ENCODE results near the gene CD34.
"Not testable (repeated sequence)": the region's sequence is repeated elsewhere in the genome, so short reads cannot be mapped to it uniquely, and the experiment has no call there.

CD34 gene

GRCh38 chr1:207894704-207895103 lies 16.2 kb downstream of the CD34 start:
- no peak for DNase-seq

GRCh38 chr1:207893737-207894582 lies 17.0 kb downstream of the CD34 start:
- DNase-seq = no peak

- no peak for DNase-seq
Observed at GRCh38 chr1:207892764-207893163, 18.2 kb downstream of the CD34 start.

GRCh38 chr1:207891148-207891547 lies 19.8 kb downstream of the CD34 start:
- DNase-seq = no peak

- DNase-seq = peak in 1 of 2 donors; percentile 16
Observed at GRCh38 chr1:207890136-207890738, 20.7 kb downstream of the CD34 start.

GRCh38 chr1:207888652-207889051 lies 22.3 kb downstream of the CD34 start:
- no peak for DNase-seq

- DNase-seq = no peak
Observed at GRCh38 chr1:207887542-207888201, 23.3 kb downstream of the CD34 start.

- DNase-seq = no peak
Observed at GRCh38 chr1:207886227-207886626, 24.7 kb downstream of the CD34 start.

GRCh38 chr1:207885129-207886032 lies 25.5 kb downstream of the CD34 start:
- DNase-seq = peak; percentile 76 to 80

- no peak for DNase-seq
Observed at GRCh38 chr1:207884266-207885029, 26.5 kb downstream of the CD34 start.

- DNase-seq = peak in 1 of 2 donors; percentile 15
Observed at GRCh38 chr1:207883660-207884250, 27.2 kb downstream of the CD34 start.

GRCh38 chr1:207883104-207883651 lies 27.7 kb downstream of the CD34 start:
- peak; percentile 13 to 72 for DNase-seq

GRCh38 chr1:207882692-207883091 lies 28.2 kb downstream of the CD34 start:
- no peak for DNase-seq

GRCh38 chr1:207878939-207879338 lies 32.0 kb downstream of the CD34 start:
- no peak for DNase-seq

GRCh38 chr1:207877914-207878313 lies 33.0 kb downstream of the CD34 start:
- not testable (repeated sequence) for DNase-seq

GRCh38 chr1:207876131-207876530 lies 34.8 kb downstream of the CD34 start:
- DNase-seq = no peak

- no peak for DNase-seq
Observed at GRCh38 chr1:207875532-207875931, 35.4 kb downstream of the CD34 start.

- DNase-seq = peak; percentile 20 to 55
Observed at GRCh38 chr1:207873055-207873890, 37.7 kb downstream of the CD34 start.

GRCh38 chr1:207872621-207873020 lies 38.3 kb downstream of the CD34 start:
- no peak for DNase-seq

- no peak for DNase-seq
Observed at GRCh38 chr1:207871117-207871649, 39.7 kb downstream of the CD34 start.

Data from CD4-positive, alpha-beta T cell treated with Interferon alpha-2 for 1 hour (primary cell).